Smooth muscle cell of bladder (primary cell): ENCODE measurements around the gene ERMN. TPM values are rescaled to one million over a fixed set of nuclear protein-coding genes. Genes with fewer than 3 reads are reported as not detected.

ENCODE experiments used
- total RNA-seq: library from RNA; depleted of rRNA; stranded (reverse); fragments of >200 nt; gene quantifications from 2 replicates; pipeline ENCODE4 v1.2.3, GENCODE V29; 2014

The ERMN gene
- total RNA-seq: not detected in 2 replicates

DNA sequence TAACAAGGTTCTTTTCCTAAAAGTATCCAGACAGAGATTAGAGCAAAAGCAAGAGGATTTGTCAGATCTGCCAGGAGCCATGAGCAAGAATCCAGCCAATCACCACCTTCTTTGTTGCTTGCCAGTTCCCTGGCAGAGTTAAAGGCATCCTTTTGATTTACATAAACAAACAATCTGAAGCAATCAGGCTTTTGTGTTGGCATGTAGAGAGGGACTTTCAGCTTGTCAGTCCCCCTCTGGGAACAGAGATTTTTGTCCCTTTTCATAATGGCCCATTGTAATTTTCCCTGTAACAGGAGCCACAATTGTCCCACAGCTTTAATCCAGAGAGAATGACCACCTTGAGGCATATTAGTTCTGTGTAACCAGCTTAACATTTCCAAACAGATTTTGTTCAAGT lies at the start of gene ERMN:
Gene ERMN, minus strand, starts transcription at position 39 of the 400 bp plus-strand sequence. CDS start 182 bp downstream, outside the sequence.

Other genes starting within 250 kb of the ERMN start
- gene GALNT5, start 68.1 kb downstream of the ERMN start, total RNA-seq: 26.9 and 28.8 TPM in 2 replicates
- gene CYTIP, start 118.3 kb upstream of the ERMN start, total RNA-seq: 0.28 TPM in 1 of 2 replicates, not detected in the other